ENCODE results near the gene PDSS2.

- TF ChIP-seq POLR2AphosphoS5 (IDR thresholded peaks at IDR 0.05): no peak
- no peak for TF ChIP-seq CTCF (IDR thresholded peaks at IDR 0.05 in 8 of 11, conservative IDR thresholded peaks at IDR 0.05 in 3 of 11)
Observed at GRCh38 chr6:107466062-107466461, 6.7 kb upstream of the PDSS2 start.
